H1 (cell line): ENCODE measurements around the gene ROR1.

ENCODE experiments used
- CBX5 ChIP-seq: fragments of 300-800, 300-1000 bp; sonication (generic); IDR thresholded peaks from 2 replicates; pipeline ENCODE4 v1.7.1; 2016; ENCODE audit warnings: antibody characterized with exemption, low read length, low read depth
- CTCF ChIP-seq, 3 experiments: IDR thresholded peaks; 1 replicate in 2 of 3; 2 replicates in 1 of 3; pipeline versions ENCODE4 v1.5.1 to v1.6.1; 2011; ENCODE audit warnings: low read length in 3 of 3, mild to moderate bottlenecking in 3 of 3, inconsistent platforms in 2 of 3, low read depth in 1 of 3, moderate library complexity in 1 of 3; ENCODE audit not compliant: insufficient read depth in 1 of 3; ENCODE audit errors: control extremely low read depth in 1 of 3
- EZH2 ChIP-seq: fragments of 200-600 bp; sonication (generic); IDR thresholded peaks from 2 replicates; pipeline ENCODE4 v1.7.1; 2012; ENCODE audit warnings: low read depth, mild to moderate bottlenecking, moderate library complexity, low read length, inconsistent platforms; ENCODE audit not compliant: severe bottlenecking
- GTF2F1 ChIP-seq: IDR thresholded peaks from 2 replicates; pipeline ENCODE4 v1.6.1; 2012; ENCODE audit warnings: low read depth, low read length, improper control_type of control experiment, borderline replicate concordance
- JUND ChIP-seq: IDR thresholded peaks from 2 replicates; pipeline ENCODE4 v1.6.1; 2011; ENCODE audit warnings: mild to moderate bottlenecking, improper control_type of control experiment, low read length
- NANOG ChIP-seq: IDR thresholded peaks from 2 replicates; pipeline ENCODE4 v1.6.1; 2011; ENCODE audit warnings: low read length, low read depth, mild to moderate bottlenecking, inconsistent platforms; ENCODE audit not compliant: insufficient read depth, poor library complexity, severe bottlenecking
- NRF1 ChIP-seq: IDR thresholded peaks from 2 replicates; pipeline ENCODE4 v1.6.1; 2011; ENCODE audit warnings: mild to moderate bottlenecking, low read depth, low read length, improper control_type of control experiment
- POLR2A ChIP-seq, 2 experiments: IDR thresholded peaks; 1 replicate in 1 of 2; 2 replicates in 1 of 2; pipeline ENCODE4 v1.6.1; 2011; ENCODE audit warnings: low read depth in 2 of 2, low read length in 2 of 2, mild to moderate bottlenecking in 2 of 2; ENCODE audit errors: control extremely low read depth in 1 of 2
- POLR2AphosphoS5 ChIP-seq: IDR thresholded peaks from 2 replicates; pipeline ENCODE4 v1.6.1; 2011; ENCODE audit warnings: low read depth, low read length
- TAF1 ChIP-seq: IDR thresholded peaks from 2 replicates; pipeline ENCODE4 v1.6.1; 2011; ENCODE audit warnings: mild to moderate bottlenecking, low read depth, low read length
- USF2 ChIP-seq: IDR thresholded peaks from 2 replicates; pipeline ENCODE4 v1.6.1; 2011; ENCODE audit warnings: low read length, improper control_type of control experiment
- TF ChIP-seq, protein P1 (sequence below): IDR thresholded peaks from 2 replicates; pipeline ENCODE4 v1.6.1; 2012; ENCODE audit warnings: inconsistent platforms

- TF ChIP-seq TAF1, result no peak
- TF ChIP-seq CTCF (IDR thresholded peaks at IDR 0.05; ENCODE audit: control extremely low read depth in 1 of 3, insufficient read depth in 1 of 3, low read depth in 1 of 3, low read length in 3 of 3), result no peak
- TF ChIP-seq, protein P1, sequence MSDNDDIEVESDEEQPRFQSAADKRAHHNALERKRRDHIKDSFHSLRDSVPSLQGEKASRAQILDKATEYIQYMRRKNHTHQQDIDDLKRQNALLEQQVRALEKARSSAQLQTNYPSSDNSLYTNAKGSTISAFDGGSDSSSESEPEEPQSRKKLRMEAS, result no peak
- no peak for TF ChIP-seq POLR2A (IDR thresholded peaks at IDR 0.05; ENCODE audit: control extremely low read depth in 1 of 2, low read depth in 2 of 2, low read length in 2 of 2)
- no peak for TF ChIP-seq EZH2
- TF ChIP-seq NANOG, result no peak
- no peak for TF ChIP-seq USF2
- no peak for TF ChIP-seq GTF2F1
- TF ChIP-seq CBX5, result no peak
- TF ChIP-seq NRF1, result no peak
- no peak for TF ChIP-seq POLR2AphosphoS5
- TF ChIP-seq JUND, result no peak
Measured at GRCh38 chr1:64140596-64140995, 366.8 kb downstream of the ROR1 start.
